ENCODE results near the gene NREP. TPM values are rescaled to one million over a fixed set of nuclear protein-coding genes. Genes with fewer than 3 reads are reported as not detected.
A peak's percentile ranks its signal among the peaks of the same experiment; 100 is the strongest.

NREP gene
- total RNA-seq, 1 experiment from 2014 or later, result 6.0 TPM

GRCh38 chr5:111747337-111747736 is 9.7 kb downstream of the NREP start:
- Histone ChIP-seq H3K4me3 (replicated peaks in 1 of 2; ENCODE audit: low read depth in 1 of 2, low read length in 2 of 2) (no peak overlapping the region), H3K36me3 (ENCODE audit: control insufficient read depth in 1 of 2, insufficient read depth in 2 of 2, low read length in 2 of 2) (no peaks in the 10 kb centered on the region), H3K4me2 (ENCODE audit: low read length) (no peak overlapping the region), H4K20me1 (ENCODE audit: insufficient read depth) (no peaks in the 10 kb centered on the region), H3K27me3 (ENCODE audit: insufficient read depth, low read length) (0 out of 2 replicates have a peak, but pooled peaks cover 14% of the 10 kb centered on the region), H3K9ac (ENCODE audit: low read length) (no peak overlapping the region), H3K4me1 (ENCODE audit: control insufficient read depth in 1 of 2, insufficient read depth in 2 of 2, low read length in 2 of 2) (peaks cover 0 to 14% of the 10 kb centered on the region in 2 experiments; a peak in 1 of 4 replicates), H2AFZ (ENCODE audit: low read depth, low read length, poor library complexity, severe bottlenecking) (no peak overlapping the region), H3K9me2 (ENCODE audit: insufficient read depth) (no peaks in the 10 kb centered on the region), H3K9me3 (ENCODE audit: control insufficient read depth in 1 of 2, insufficient read depth in 1 of 2, low read depth in 1 of 2, low read length in 2 of 2) (no peaks in the 10 kb centered on the region), H3K27ac (ENCODE audit: low read depth, low read length) (no peak overlapping the region), H3K79me2 (ENCODE audit: insufficient read depth, low read length) (no peaks in the 10 kb centered on the region)
- ChIA-PET RAD21 (ENCODE audit: low non-redundant PET in 1 of 2, low total read pairs in 2 of 2, uncharacterized antibody in 2 of 2, unreplicated experiment in 2 of 2) (no interaction called here), POLR2A (interaction anchor here (0.8 kb wide), 1 partner anchor 10 kb away, joined by 5 read pairs; the partner anchor contains the start of gene NREP), CTCF (no interaction called here)
- no TSS peak for BruUV-seq (replicated peaks)
- no peak for ATAC-seq
- intact Hi-C loops (cut with micrococcal nuclease), result no loop called here
- TF ChIP-seq SRF (IDR thresholded peaks at IDR 0.05; ENCODE audit: low read depth), result no peak
- no peak for TF ChIP-seq CBX3 (IDR thresholded peaks at IDR 0.05; ENCODE audit: low read depth)
- TF ChIP-seq JUND (IDR thresholded peaks at IDR 0.05), result no peak
- TF ChIP-seq EZH2phosphoT487 (IDR thresholded peaks at IDR 0.05; ENCODE audit: borderline replicate concordance), result no peak
- TF ChIP-seq SP1 (IDR thresholded peaks at IDR 0.05; ENCODE audit: low read depth), result no peak
- no peak for TF ChIP-seq SIN3A (IDR thresholded peaks at IDR 0.05; ENCODE audit: low read depth)
- peak; percentile 32; the same call in 1 of the 2 replicates for TF ChIP-seq FOSL1 (IDR thresholded peaks at IDR 0.05; ENCODE audit: low read depth)
- TF ChIP-seq, protein P1, sequence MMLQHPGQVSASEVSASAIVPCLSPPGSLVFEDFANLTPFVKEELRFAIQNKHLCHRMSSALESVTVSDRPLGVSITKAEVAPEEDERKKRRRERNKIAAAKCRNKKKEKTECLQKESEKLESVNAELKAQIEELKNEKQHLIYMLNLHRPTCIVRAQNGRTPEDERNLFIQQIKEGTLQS (IDR thresholded peaks at IDR 0.05), result no peak
- no peak for DNase-seq (ENCODE audit: low read depth, low spot score)

GRCh38 chr5:111746791-111747190 is 10.2 kb downstream of the NREP start:
- no peak overlapping the region for H3K4me2 ChIP-seq (ENCODE audit: low read length)
- H3K9me2 ChIP-seq (ENCODE audit: insufficient read depth), result no peaks in the 10 kb centered on the region
- no peak overlapping the region for H3K27ac ChIP-seq (ENCODE audit: low read depth, low read length)
- POLR2A ChIA-PET, result no interaction called here
- H3K4me3 ChIP-seq (replicated peaks in 1 of 2; ENCODE audit: low read depth in 1 of 2, low read length in 2 of 2), result no peak overlapping the region
- no peaks in the 10 kb centered on the region for H3K36me3 ChIP-seq (ENCODE audit: control insufficient read depth in 1 of 2, insufficient read depth in 2 of 2, low read length in 2 of 2)
- H3K27me3 ChIP-seq (ENCODE audit: insufficient read depth, low read length), result 0 out of 2 replicates have a peak, but pooled peaks cover 14% of the 10 kb centered on the region
- H3K9ac ChIP-seq (ENCODE audit: low read length), result no peak overlapping the region
- RAD21 ChIA-PET (ENCODE audit: low non-redundant PET in 1 of 2, low total read pairs in 2 of 2, uncharacterized antibody in 2 of 2, unreplicated experiment in 2 of 2), result no interaction called here
- intact Hi-C loops (cut with micrococcal nuclease), result no loop called here
- H4K20me1 ChIP-seq (ENCODE audit: insufficient read depth), result no peaks in the 10 kb centered on the region
- CTCF ChIA-PET, result no interaction called here
- H2AFZ ChIP-seq (ENCODE audit: low read depth, low read length, poor library complexity, severe bottlenecking), result no peak overlapping the region
- H3K9me3 ChIP-seq (ENCODE audit: control insufficient read depth in 1 of 2, insufficient read depth in 1 of 2, low read depth in 1 of 2, low read length in 2 of 2), result no peaks in the 10 kb centered on the region
- DNase-seq (ENCODE audit: low read depth, low spot score) (no peak), ATAC-seq (no peak)
- no peaks in the 10 kb centered on the region for H3K79me2 ChIP-seq (ENCODE audit: insufficient read depth, low read length)
- peaks cover 0 to 14% of the 10 kb centered on the region in 2 experiments; a peak in 1 of 4 replicates for H3K4me1 ChIP-seq (ENCODE audit: control insufficient read depth in 1 of 2, insufficient read depth in 2 of 2, low read length in 2 of 2)
- no TSS peak for BruUV-seq (replicated peaks)
- no peak for TF ChIP-seq SRF (IDR thresholded peaks at IDR 0.05; ENCODE audit: low read depth)
- no peak for TF ChIP-seq FOSL1 (IDR thresholded peaks at IDR 0.05; ENCODE audit: low read depth)
- TF ChIP-seq EZH2phosphoT487 (IDR thresholded peaks at IDR 0.05; ENCODE audit: borderline replicate concordance), result no peak
- TF ChIP-seq TCF7L2 (IDR thresholded peaks at IDR 0.05; ENCODE audit: borderline replicate concordance, extremely low read depth, insufficient read depth, insufficient read length), result no peak
- no peak for TF ChIP-seq EZH2 (IDR thresholded peaks at IDR 0.05)
- TF ChIP-seq, protein P2, sequence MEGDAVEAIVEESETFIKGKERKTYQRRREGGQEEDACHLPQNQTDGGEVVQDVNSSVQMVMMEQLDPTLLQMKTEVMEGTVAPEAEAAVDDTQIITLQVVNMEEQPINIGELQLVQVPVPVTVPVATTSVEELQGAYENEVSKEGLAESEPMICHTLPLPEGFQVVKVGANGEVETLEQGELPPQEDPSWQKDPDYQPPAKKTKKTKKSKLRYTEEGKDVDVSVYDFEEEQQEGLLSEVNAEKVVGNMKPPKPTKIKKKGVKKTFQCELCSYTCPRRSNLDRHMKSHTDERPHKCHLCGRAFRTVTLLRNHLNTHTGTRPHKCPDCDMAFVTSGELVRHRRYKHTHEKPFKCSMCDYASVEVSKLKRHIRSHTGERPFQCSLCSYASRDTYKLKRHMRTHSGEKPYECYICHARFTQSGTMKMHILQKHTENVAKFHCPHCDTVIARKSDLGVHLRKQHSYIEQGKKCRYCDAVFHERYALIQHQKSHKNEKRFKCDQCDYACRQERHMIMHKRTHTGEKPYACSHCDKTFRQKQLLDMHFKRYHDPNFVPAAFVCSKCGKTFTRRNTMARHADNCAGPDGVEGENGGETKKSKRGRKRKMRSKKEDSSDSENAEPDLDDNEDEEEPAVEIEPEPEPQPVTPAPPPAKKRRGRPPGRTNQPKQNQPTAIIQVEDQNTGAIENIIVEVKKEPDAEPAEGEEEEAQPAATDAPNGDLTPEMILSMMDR (IDR thresholded peaks at IDR 0.05 in 2 of 3, conservative IDR thresholded peaks at IDR 0.05 in 1 of 3; ENCODE audit: borderline replicate concordance in 1 of 3, insufficient read depth in 1 of 3, low read depth in 2 of 3, low read length in 2 of 3), result no peak
- no peak for TF ChIP-seq ZFX (IDR thresholded peaks at IDR 0.05)
- no peak for TF ChIP-seq SP1 (IDR thresholded peaks at IDR 0.05; ENCODE audit: low read depth)
- TF ChIP-seq POLR2AphosphoS5 (IDR thresholded peaks at IDR 0.05; ENCODE audit: low read depth, low read length), result no peak
- no peak for TF ChIP-seq RAD21 (IDR thresholded peaks at IDR 0.05; ENCODE audit: low read depth)
- no peak for TF ChIP-seq ZNF274 (IDR thresholded peaks at IDR 0.05; ENCODE audit: low read depth, low read length)
- TF ChIP-seq ELF1 (IDR thresholded peaks at IDR 0.05; ENCODE audit: borderline replicate concordance, low read depth), result no peak
- no peak for TF ChIP-seq JUND (IDR thresholded peaks at IDR 0.05)
- TF ChIP-seq CBX3 (IDR thresholded peaks at IDR 0.05; ENCODE audit: low read depth), result no peak
- TF ChIP-seq ZBTB33 (IDR thresholded peaks at IDR 0.05; ENCODE audit: extremely low read depth, insufficient replicate concordance, low read length), result no peak
